IPS DF 19.7 (cell line): Measurements from ENCODE around the gene TTBK1.

Experiments used
- DNase-seq: peaks from one replicate; pipeline ENCODE4 v3.0.0-alpha.2; 2013; ENCODE audit warnings: low read depth, low spot score

TTBK1 gene

GRCh38 chr6:43271103-43271815, 28.0 kb downstream of the TTBK1 start:
- no peak for DNase-seq

- no peak for DNase-seq
Observed at GRCh38 chr6:43271944-43272343, 28.7 kb downstream of the TTBK1 start.

- no peak for DNase-seq
Observed at GRCh38 chr6:43273707-43274106, 30.4 kb downstream of the TTBK1 start.

- DNase-seq: no peak
Observed at GRCh38 chr6:43274127-43274915, 31.0 kb downstream of the TTBK1 start.

GRCh38 chr6:43274916-43275597, 31.8 kb downstream of the TTBK1 start:
- no peak for DNase-seq

GRCh38 chr6:43275801-43276576, 32.7 kb downstream of the TTBK1 start:
- DNase-seq: no peak

- no peak for DNase-seq
Observed at GRCh38 chr6:43276577-43277305, 33.5 kb downstream of the TTBK1 start.

GRCh38 chr6:43277306-43277642, 34.0 kb downstream of the TTBK1 start:
- DNase-seq: no peak

- no peak for DNase-seq
Observed at GRCh38 chr6:43277643-43278523, 34.6 kb downstream of the TTBK1 start.

- no peak for DNase-seq
Observed at GRCh38 chr6:43278524-43279078, 35.3 kb downstream of the TTBK1 start.

GRCh38 chr6:43280234-43280633, 37.0 kb downstream of the TTBK1 start:
- DNase-seq: no peak

- no peak for DNase-seq
Observed at GRCh38 chr6:43282060-43282459, 38.8 kb downstream of the TTBK1 start.

GRCh38 chr6:43282636-43283513, 39.6 kb downstream of the TTBK1 start:
- DNase-seq: no peak

GRCh38 chr6:43283514-43283901, 40.2 kb downstream of the TTBK1 start:
- DNase-seq: no peak

GRCh38 chr6:43283905-43284304, 40.6 kb downstream of the TTBK1 start:
- DNase-seq: no peak

- no peak for DNase-seq
Observed at GRCh38 chr6:43284991-43285781, 41.9 kb downstream of the TTBK1 start.

GRCh38 chr6:43285832-43286231, 42.6 kb downstream of the TTBK1 start:
- DNase-seq: no peak

- DNase-seq: no peak
Observed at GRCh38 chr6:43286456-43286979, 43.2 kb downstream of the TTBK1 start.
